Hypothalamus (tissue), 51 donors: Measurements from ENCODE around the gene GRPEL2.

ENCODE experiments used
- DNase-seq, 51 donors: peaks; one replicate each; lab custom pipeline; 2025; lab: John Stamatoyannopoulos, UW

Gene GRPEL2

GRCh38 chr5:149374303-149374702 lies 29.0 kb downstream of the GRPEL2 start:
- DNase-seq: no peak

- DNase-seq: no peak
These were observed 29.5 kb downstream of the GRPEL2 start for GRCh38 chr5:149374801-149375200.

- DNase-seq: no peak
These were observed 30.1 kb downstream of the GRPEL2 start for GRCh38 chr5:149375434-149375833.

GRCh38 chr5:149376104-149376503 lies 30.8 kb downstream of the GRPEL2 start:
- DNase-seq: no peak

- no peak for DNase-seq
These were observed 31.6 kb downstream of the GRPEL2 start for GRCh38 chr5:149376711-149377447.

GRCh38 chr5:149378241-149378820 lies 33.0 kb downstream of the GRPEL2 start:
- DNase-seq: no peak

GRCh38 chr5:149379177-149379761 lies 34.0 kb downstream of the GRPEL2 start, which contains the start of gene IL17B:
Gene IL17B (minus strand): TSS chr5:149379292. CDS start chr5:149379225, 67 bp downstream.
- DNase-seq: no peak

- no peak for DNase-seq
These were observed 34.6 kb downstream of the GRPEL2 start for GRCh38 chr5:149379818-149380374.

- DNase-seq: no peak
These were observed 35.3 kb downstream of the GRPEL2 start for GRCh38 chr5:149380466-149381121.

- DNase-seq: no peak
These were observed 36.1 kb downstream of the GRPEL2 start for GRCh38 chr5:149381261-149381985.

GRCh38 chr5:149381986-149382338 lies 36.7 kb downstream of the GRPEL2 start:
- peak in 36 of 51 donors; percentile 5 to 64 (median 28) for DNase-seq

- DNase-seq: no peak
These were observed 37.4 kb downstream of the GRPEL2 start for GRCh38 chr5:149382517-149383220.

GRCh38 chr5:149383399-149383798 lies 38.1 kb downstream of the GRPEL2 start:
- DNase-seq: no peak

- no peak for DNase-seq
These were observed 40.9 kb downstream of the GRPEL2 start for GRCh38 chr5:149386166-149386565.

- no peak for DNase-seq
These were observed 41.9 kb downstream of the GRPEL2 start for GRCh38 chr5:149387081-149387631.

- DNase-seq: no peak
These were observed 42.7 kb downstream of the GRPEL2 start for GRCh38 chr5:149387982-149388381.

GRCh38 chr5:149388498-149389190 lies 43.3 kb downstream of the GRPEL2 start:
- DNase-seq: no peak

- no peak for DNase-seq
These were observed 44.5 kb downstream of the GRPEL2 start for GRCh38 chr5:149389552-149390495.
